Left ventricle myocardium superior (tissue), 1 donor: Measurements from ENCODE around the gene NOCT. TPM values are rescaled to one million over a fixed set of nuclear protein-coding genes. Genes with fewer than 3 reads are reported as not detected.
A peak's percentile ranks its signal among the peaks of the same experiment; 100 is the strongest.

Experiments
- ATAC-seq: fragments of 200-7000 bp; cut with Tn5 transposase; one replicate; pipeline ENCODE4 v1.9.1; 2020; ENCODE audit warnings: mild to moderate bottlenecking, moderate library complexity
- DNase-seq: peaks from one replicate; pipeline ENCODE4 v3.0.0-alpha.2; 2020
- intact Hi-C: fragments of 100-400 bp; cut with micrococcal nuclease; formaldehyde crosslinking; loops from one replicate; pipeline ENCODE4 v1.11.0; 2022
- total RNA-seq: library from RNA; stranded (reverse); fragmentation: NEBNext Ultra II Directional; extraction: Animal tissue kit (Norgen Biotek cat#: 25700); gene quantifications from one replicate; pipeline ENCODE4 v1.2.1, GENCODE V29; 2021
- donor health status: DM: no; HTN: yes; CAD: no; lungs with severe emphysema.

The NOCT gene
- total RNA-seq, 1 donor from 2014 or later: 10.1 TPM

DNA sequence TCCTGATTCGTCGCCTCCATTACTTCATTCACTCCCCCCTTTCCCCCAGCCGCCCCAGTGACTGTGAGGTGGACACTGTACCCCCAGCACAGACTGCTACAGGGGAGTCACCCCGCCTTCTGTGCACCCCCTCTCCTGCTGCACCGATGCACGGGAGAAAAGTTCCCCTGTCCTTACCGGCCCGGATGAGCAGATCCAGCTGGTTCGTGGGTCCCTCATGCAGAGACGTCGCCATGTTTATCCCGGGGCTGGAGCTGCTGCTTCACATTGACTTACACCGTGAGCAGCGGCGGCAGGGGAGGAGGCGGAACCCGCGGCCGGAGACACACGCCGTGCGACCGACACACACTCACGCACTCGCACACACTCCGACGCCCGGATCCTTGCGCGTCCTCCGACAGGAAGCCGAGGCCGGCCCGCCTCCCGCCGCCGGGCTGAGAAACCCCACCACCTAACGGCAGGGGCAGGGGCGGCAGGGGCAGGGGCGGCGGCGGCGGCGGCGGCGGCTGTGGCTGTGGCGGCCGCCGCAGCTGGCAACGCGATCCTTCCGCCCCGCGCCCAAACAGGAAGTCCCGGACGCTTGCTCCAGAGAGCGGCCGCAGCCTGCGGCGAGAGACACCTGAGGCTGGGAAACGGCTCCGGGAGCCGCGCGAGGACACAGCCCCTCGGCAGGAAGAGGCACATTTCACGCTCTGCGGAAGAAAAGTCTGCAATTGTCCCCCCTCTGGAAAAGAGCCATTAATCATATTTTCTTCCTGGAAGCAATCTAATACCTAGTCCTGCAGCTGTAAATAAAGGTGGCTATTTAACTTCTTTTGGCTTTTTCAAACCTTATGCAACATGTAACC, 68.6 kb downstream of the NOCT start:
- intact Hi-C loops: loop anchor here (10.0 kb wide), 2 partner anchors 49 to 211 kb away; no protein-coding TSS in a partner anchor
- peak; percentile 93 for DNase-seq
- ATAC-seq: peak; percentile 81

- no peak for ATAC-seq
- intact Hi-C loops: loop anchor here (10.0 kb wide), 2 partner anchors 50 to 210 kb away; no protein-coding TSS in a partner anchor
- no peak for DNase-seq
Measured at GRCh38 chr4:139084804-139085093, 69.2 kb downstream of the NOCT start.

DNA sequence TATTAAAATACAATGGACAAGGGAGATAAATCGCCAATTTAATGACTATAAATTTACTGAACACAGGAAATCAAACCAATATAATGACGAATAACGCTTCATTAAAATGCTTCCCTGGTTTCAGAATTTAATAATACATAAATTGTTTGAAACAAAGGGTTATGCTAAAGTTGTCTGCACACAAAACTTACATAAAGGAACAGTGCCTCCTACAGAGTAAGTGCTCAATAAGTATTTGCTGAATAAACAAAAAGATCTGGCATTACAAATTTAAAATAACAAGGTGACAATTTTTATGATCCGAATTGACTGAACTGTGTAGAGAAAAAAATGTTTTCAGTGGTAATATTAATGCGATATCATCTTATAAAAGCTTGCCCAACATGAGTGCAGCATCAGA, 69.6 kb downstream of the NOCT start:
- ATAC-seq: no peak
- intact Hi-C loops: loop anchor here (10.0 kb wide), 2 partner anchors 50 to 210 kb away; no protein-coding TSS in a partner anchor
- no peak for DNase-seq

GRCh38 chr4:139092271-139092670, 76.7 kb downstream of the NOCT start:
- intact Hi-C loops: no loop called here
- ATAC-seq (no peak), DNase-seq (no peak)

Other genes with a start within 250 kb of the NOCT start
- gene ELF2, start 161.4 kb downstream of the NOCT start, total RNA-seq: 44.7 TPM